ENCODE results near the gene HIGD2A.

The HIGD2A gene

DNA sequence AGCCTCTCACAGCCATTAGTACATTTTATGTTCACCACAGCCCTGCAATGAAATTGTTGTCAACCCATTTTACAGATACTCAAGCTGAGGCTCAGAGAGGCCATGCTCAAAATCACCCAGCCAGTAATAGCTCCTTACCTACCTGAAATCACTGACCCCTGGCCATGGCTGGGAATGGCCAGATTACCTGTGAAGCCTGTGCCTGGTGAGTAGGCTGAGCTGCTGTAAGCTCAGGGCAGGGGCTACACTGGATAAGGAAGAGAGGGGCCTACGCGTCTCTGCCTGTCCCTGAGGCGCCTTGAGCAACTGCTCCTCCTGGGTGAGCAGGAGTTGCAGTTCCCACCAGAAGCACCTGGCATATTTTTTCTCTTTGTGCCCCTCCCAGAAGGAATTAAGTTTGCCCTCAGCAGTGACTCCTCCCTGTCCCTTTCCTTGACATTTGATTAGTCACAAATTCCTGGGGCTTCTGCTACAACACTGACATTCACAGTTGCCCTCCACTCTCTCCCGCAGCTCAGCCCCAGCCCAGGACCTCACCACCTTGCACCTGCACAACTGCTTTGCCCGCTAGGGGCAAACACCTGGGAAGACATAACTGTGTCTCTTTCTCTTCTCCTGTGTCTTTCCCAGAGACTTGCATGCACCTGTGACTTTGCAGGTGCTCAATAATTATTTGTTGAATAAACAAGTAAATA lies 22.1 kb downstream of the HIGD2A start:
- Histone ChIP-seq H3K9me3 (no peaks in the 10 kb centered on the region), H3K36me3 (peaks cover 12% of the 10 kb centered on the region), H3K27me3 (no peaks in the 10 kb centered on the region), H3K4me3 (ENCODE audit: low read depth, low read length) (no peak overlapping the region), H3K4me1 (no peaks in the 10 kb centered on the region)
- DNase-seq: no peak
- no peak for TF ChIP-seq CTCF (IDR thresholded peaks at IDR 0.05; ENCODE audit: low read depth, low read length)

- TF ChIP-seq CTCF (IDR thresholded peaks at IDR 0.05; ENCODE audit: low read depth, low read length): no peak
- H3K9me3 ChIP-seq: no peaks in the 10 kb centered on the region
- H3K4me3 ChIP-seq (ENCODE audit: low read depth, low read length): no peak overlapping the region
- DNase-seq: no peak
- no peaks in the 10 kb centered on the region for H3K4me1 ChIP-seq
- peaks cover 9% of the 10 kb centered on the region for H3K36me3 ChIP-seq
- H3K27me3 ChIP-seq: no peaks in the 10 kb centered on the region
These were observed 24.1 kb downstream of the HIGD2A start for GRCh38 chr5:176412517-176413254.

DNA sequence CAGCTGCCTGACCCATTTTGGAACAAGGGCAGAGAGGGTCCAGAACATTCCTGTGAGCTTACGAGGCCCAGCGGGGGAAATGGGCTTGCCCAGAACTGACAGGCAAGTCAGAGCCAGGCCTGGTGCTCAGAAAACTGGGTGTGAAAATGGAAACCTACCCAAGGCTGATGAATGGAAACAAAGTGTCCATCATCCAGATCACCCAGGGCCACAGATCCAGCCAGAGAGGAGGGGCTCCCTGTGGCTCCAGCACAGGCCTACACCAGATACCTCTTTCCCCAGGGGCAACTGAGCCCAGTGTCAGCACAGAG lies 24.7 kb downstream of the HIGD2A start:
- no peak for DNase-seq
- Histone ChIP-seq H3K36me3 (peaks cover 9% of the 10 kb centered on the region), H3K4me3 (ENCODE audit: low read depth, low read length) (no peak overlapping the region), H3K9me3 (no peaks in the 10 kb centered on the region), H3K27me3 (no peaks in the 10 kb centered on the region), H3K4me1 (no peaks in the 10 kb centered on the region)
- no peak for TF ChIP-seq CTCF (IDR thresholded peaks at IDR 0.05; ENCODE audit: low read depth, low read length)

DNA sequence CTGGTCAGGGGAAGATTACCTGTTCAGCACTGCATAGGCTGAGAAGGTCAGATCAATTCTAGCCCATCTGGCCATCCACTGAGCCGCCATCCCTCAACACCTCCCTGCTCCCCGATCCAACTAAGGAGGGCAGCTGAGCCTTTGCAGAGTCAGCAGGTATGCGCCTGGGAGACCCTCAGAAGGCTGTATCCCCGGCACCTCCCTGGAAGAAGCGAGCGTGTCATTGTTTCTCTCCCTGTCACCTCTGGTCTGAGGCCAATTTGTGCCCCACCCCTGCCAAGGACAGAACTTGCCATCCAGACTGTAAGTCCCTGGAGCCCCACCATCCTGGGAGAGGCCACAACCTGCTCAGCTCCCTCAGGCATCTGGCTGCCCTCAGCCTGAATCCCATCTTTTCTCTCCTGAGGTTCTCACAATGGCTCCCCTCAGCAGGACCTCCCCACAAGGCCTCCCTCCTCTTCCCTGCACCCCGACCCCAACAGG lies 25.2 kb downstream of the HIGD2A start:
- Histone ChIP-seq H3K9me3 (no peaks in the 10 kb centered on the region), H3K4me3 (ENCODE audit: low read depth, low read length) (no peak overlapping the region), H3K27me3 (no peaks in the 10 kb centered on the region), H3K36me3 (peaks cover 9% of the 10 kb centered on the region), H3K4me1 (no peaks in the 10 kb centered on the region)
- no peak for DNase-seq
- no peak for TF ChIP-seq CTCF (IDR thresholded peaks at IDR 0.05; ENCODE audit: low read depth, low read length)

GRCh38 chr5:176414704-176415103 lies 26.2 kb downstream of the HIGD2A start:
- no peak for DNase-seq
- no peak for TF ChIP-seq CTCF (IDR thresholded peaks at IDR 0.05; ENCODE audit: low read depth, low read length)
- Histone ChIP-seq H3K4me3 (ENCODE audit: low read depth, low read length) (no peak overlapping the region), H3K27me3 (no peaks in the 10 kb centered on the region), H3K4me1 (no peaks in the 10 kb centered on the region), H3K9me3 (no peaks in the 10 kb centered on the region), H3K36me3 (peaks cover 6% of the 10 kb centered on the region)
